Activated T-cell treated with anti-CD3 and anti-CD28 coated beads for 4 hours (primary cell): ENCODE data around the gene TNFRSF18.

ENCODE experiments used
- DNase-seq: peaks from one replicate; pipeline ENCODE4 v3.0.0-alpha.2; 2020

The TNFRSF18 gene

GRCh38 chr1:1240348-1240732, 33.9 kb upstream of the TNFRSF18 start:
- DNase-seq: no peak

- DNase-seq: no peak
These were observed 33.4 kb upstream of the TNFRSF18 start for GRCh38 chr1:1239614-1240347.

- no peak for DNase-seq
These were observed 32.8 kb upstream of the TNFRSF18 start for GRCh38 chr1:1239227-1239613.

- no peak for DNase-seq
These were observed 32.3 kb upstream of the TNFRSF18 start for GRCh38 chr1:1238702-1239178.

GRCh38 chr1:1237874-1238701, 31.7 kb upstream of the TNFRSF18 start:
- DNase-seq: no peak

GRCh38 chr1:1236945-1237873, 30.8 kb upstream of the TNFRSF18 start:
- DNase-seq: no peak

- no peak for DNase-seq
These were observed 29.9 kb upstream of the TNFRSF18 start for GRCh38 chr1:1236176-1236763.

- DNase-seq: no peak
These were observed 28.8 kb upstream of the TNFRSF18 start for GRCh38 chr1:1235016-1235744.

GRCh38 chr1:1234180-1234808, 27.9 kb upstream of the TNFRSF18 start:
- no peak for DNase-seq

GRCh38 chr1:1233567-1233892, 27.1 kb upstream of the TNFRSF18 start:
- DNase-seq: no peak

- no peak for DNase-seq
These were observed 26.6 kb upstream of the TNFRSF18 start for GRCh38 chr1:1232796-1233566.

- DNase-seq: no peak
These were observed 25.9 kb upstream of the TNFRSF18 start, which contains the start of gene B3GALT6 for GRCh38 chr1:1232208-1232795. Gene B3GALT6, plus strand, starts transcription at chr1:1232237. Its CDS starts 42 bp downstream, at chr1:1232279.

GRCh38 chr1:1231400-1232207, 25.2 kb upstream of the TNFRSF18 start, which contains the start of gene SDF4:
Gene SDF4, minus strand, starts transcription at chr1:1232001. Its CDS starts 3,229 bp downstream, at chr1:1228772.
- DNase-seq: peak; percentile 92

GRCh38 chr1:1230656-1231399, 24.4 kb upstream of the TNFRSF18 start:
- no peak for DNase-seq

- no peak for DNase-seq
These were observed 23.4 kb upstream of the TNFRSF18 start for GRCh38 chr1:1229770-1230169.

- DNase-seq: no peak
These were observed 22.4 kb upstream of the TNFRSF18 start for GRCh38 chr1:1228596-1229321.

- DNase-seq: no peak
These were observed 21.8 kb upstream of the TNFRSF18 start for GRCh38 chr1:1228187-1228586.

- no peak for DNase-seq
These were observed 21.0 kb upstream of the TNFRSF18 start for GRCh38 chr1:1227386-1227785.
